NCI-H345 treated with DMSO at 0.1 percent for 48 hours (cell line): ENCODE measurements around the gene CTDSPL.
"Not testable (repeated sequence)": the region's sequence is repeated elsewhere in the genome, so short reads cannot be mapped to it uniquely, and the experiment has no call there.

Experiments
- DNase-seq: peaks from one replicate; lab custom pipeline; 2025; ENCODE audit not compliant: unreplicated experiment; lab: John Stamatoyannopoulos, UW

CTDSPL gene

GRCh38 chr3:38031022-38031994 lies 169.6 kb downstream of the CTDSPL start:
- no peak for DNase-seq

GRCh38 chr3:38032328-38032865 lies 170.7 kb downstream of the CTDSPL start:
- no peak for DNase-seq

GRCh38 chr3:38033586-38033985 lies 171.9 kb downstream of the CTDSPL start:
- not testable (repeated sequence) for DNase-seq
